HL-60/S4 treated with phorbol 12-myristate 13-acetate at 8.2 ng/mL for 4 days and 3 days (cell line): ENCODE measurements around the gene KCTD10.

Source experiments
- in situ Hi-C: fragments of 300-500 bp; cut with MboI; formaldehyde crosslinking; loops from 2 replicates; pipeline ENCODE4 v1.15.0; 2022; ENCODE audit warnings: low sequenced_read_pairs

The KCTD10 gene

GRCh38 chr12:109477185-109477962 lies at the start of gene KCTD10, which contains the start of gene UBE3B:
TSS of gene KCTD10 (minus strand) at chr12:109477300. CDS start at chr12:109477262, 38 bp downstream.
TSS of gene UBE3B (plus strand) at chr12:109477634. CDS start at chr12:109483552, 5,918 bp downstream.
- in situ Hi-C loops = no loop called here

- in situ Hi-C loops = loop anchor here (10.0 kb wide), 1 partner anchor 250 kb away; no protein-coding TSS in a partner anchor
Measured at GRCh38 chr12:109525279-109525585, 48.1 kb upstream of the KCTD10 start.

GRCh38 chr12:109524466-109525278 lies 47.6 kb upstream of the KCTD10 start:
- in situ Hi-C loops = loop anchor here (10.0 kb wide), 1 partner anchor 250 kb away; no protein-coding TSS in a partner anchor

- in situ Hi-C loops = loop anchor here (10.0 kb wide), 1 partner anchor 251 kb away; no protein-coding TSS in a partner anchor
Measured at GRCh38 chr12:109523504-109523903, 46.4 kb upstream of the KCTD10 start.

- in situ Hi-C loops = loop anchor here (10.0 kb wide), 1 partner anchor 252 kb away; no protein-coding TSS in a partner anchor
Measured at GRCh38 chr12:109523071-109523470, 46.0 kb upstream of the KCTD10 start.

- in situ Hi-C loops = loop anchor here (10.0 kb wide), 1 partner anchor 253 kb away; no protein-coding TSS in a partner anchor
Measured at GRCh38 chr12:109521831-109522230, 44.7 kb upstream of the KCTD10 start.

GRCh38 chr12:109519787-109520186 lies 42.7 kb upstream of the KCTD10 start:
- in situ Hi-C loops = loop anchor here (10.0 kb wide), 1 partner anchor 255 kb away; no protein-coding TSS in a partner anchor

GRCh38 chr12:109518820-109519665 lies 41.9 kb upstream of the KCTD10 start:
- in situ Hi-C loops = no loop called here

GRCh38 chr12:109517619-109518018 lies 40.5 kb upstream of the KCTD10 start:
- in situ Hi-C loops = no loop called here

GRCh38 chr12:109513977-109514376 lies 36.9 kb upstream of the KCTD10 start:
- in situ Hi-C loops = no loop called here

- in situ Hi-C loops = no loop called here
Measured at GRCh38 chr12:109513051-109513450, 36.0 kb upstream of the KCTD10 start.

- in situ Hi-C loops = no loop called here
Measured at GRCh38 chr12:109512608-109513007, 35.5 kb upstream of the KCTD10 start.

GRCh38 chr12:109510196-109510595 lies 33.1 kb upstream of the KCTD10 start:
- in situ Hi-C loops = no loop called here

- in situ Hi-C loops = no loop called here
Measured at GRCh38 chr12:109504068-109504467, 27.0 kb upstream of the KCTD10 start.

GRCh38 chr12:109503611-109504010 lies 26.5 kb upstream of the KCTD10 start:
- in situ Hi-C loops = no loop called here

GRCh38 chr12:109502332-109502731 lies 25.2 kb upstream of the KCTD10 start:
- in situ Hi-C loops = no loop called here

- in situ Hi-C loops = no loop called here
Measured at GRCh38 chr12:109501299-109501698, 24.2 kb upstream of the KCTD10 start.

GRCh38 chr12:109500406-109501185 lies 23.5 kb upstream of the KCTD10 start:
- in situ Hi-C loops = no loop called here

- in situ Hi-C loops = no loop called here
Measured at GRCh38 chr12:109497675-109498074, 20.6 kb upstream of the KCTD10 start.

- in situ Hi-C loops = no loop called here
Measured at GRCh38 chr12:109496306-109496705, 19.2 kb upstream of the KCTD10 start.
